ENCODE data around the gene ESF1.
"Not testable (repeated sequence)": the region's sequence is repeated elsewhere in the genome, so short reads cannot be mapped to it uniquely, and the experiment has no call there.

ESF1 gene

DNA sequence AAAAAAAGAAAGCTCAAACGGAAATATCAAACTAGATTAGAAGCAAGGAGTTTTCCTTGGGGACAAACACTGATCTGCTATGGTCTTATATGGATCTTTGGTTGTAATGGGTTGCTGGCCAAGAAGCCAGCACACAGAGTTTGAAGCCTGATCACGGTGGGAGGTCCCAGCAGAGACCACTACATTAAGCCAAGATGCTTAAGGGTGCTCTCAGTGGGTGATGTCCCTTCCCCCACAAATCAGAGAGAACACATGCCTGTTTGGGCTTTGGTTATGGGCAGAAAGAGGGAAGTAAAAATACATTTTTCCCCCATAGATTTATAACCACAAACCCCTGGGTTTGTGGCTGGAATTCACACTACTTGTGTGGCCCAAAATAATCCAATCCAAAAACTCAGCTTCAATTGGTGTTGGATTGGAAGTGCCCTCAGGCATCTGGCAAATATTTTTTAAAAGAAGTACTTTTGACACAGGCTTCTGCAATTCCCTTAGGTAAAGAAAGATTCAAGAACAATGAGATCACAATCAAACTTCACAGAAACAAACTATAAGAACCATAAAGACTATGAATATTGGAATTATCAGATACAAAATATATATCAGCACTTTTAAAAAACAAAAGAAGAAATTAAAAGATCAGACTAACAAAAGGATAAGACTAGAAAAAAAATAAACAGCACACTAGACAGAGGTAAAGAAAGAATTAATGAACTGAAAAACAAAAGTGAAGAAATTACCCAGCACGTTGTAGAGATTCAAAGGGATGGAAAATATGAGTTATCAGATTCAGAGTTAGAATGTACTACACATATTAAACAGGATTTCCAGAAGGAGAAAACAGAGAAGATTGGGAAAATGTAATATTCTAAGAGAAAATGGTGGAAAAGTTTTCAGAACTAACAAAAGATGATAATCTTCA is 44.7 kb downstream of the ESF1 start:
- no peak for DNase-seq (ENCODE audit: low read depth in 2 of 2)

GRCh38 chr20:13738187-13738586 is 46.5 kb downstream of the ESF1 start:
- not testable (repeated sequence) for DNase-seq (ENCODE audit: low read depth in 2 of 2)

DNA sequence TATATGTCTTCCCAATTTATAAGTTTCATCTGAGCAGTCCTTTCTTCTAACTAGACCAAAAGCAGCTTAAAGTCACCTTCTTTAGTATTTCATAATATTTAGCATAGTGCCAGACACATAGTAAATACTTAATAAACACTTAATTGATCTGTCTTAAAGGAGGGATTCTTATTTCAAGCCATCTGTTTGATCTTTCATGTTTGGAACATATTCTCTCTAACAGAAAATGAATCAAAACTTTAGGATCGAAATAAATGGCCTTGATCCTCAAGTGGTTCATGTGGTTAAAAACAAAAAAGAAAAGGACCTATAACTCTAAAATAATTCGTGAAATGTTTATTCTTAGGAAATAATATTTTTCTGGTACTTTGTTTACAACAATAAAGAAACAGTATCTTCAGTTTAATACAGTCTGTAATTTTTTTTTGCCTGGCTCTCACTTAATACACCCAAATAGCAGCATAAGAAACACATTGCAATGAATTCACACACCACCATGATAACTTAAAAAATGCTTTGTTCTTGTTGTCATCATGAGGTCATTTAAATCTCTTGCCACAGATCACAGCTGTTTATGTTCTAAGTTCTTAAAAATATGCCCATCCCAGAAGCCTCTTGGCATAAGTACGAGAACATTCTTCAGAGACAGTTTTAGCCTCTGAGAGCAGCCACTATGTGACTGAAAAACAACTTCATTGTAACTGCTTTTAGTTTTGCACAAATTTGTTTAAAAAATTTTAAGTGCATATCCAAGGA is 48.1 kb downstream of the ESF1 start:
- DNase-seq (ENCODE audit: low read depth in 2 of 2) = no peak

- DNase-seq (ENCODE audit: low read depth in 2 of 2) = no peak
Measured at GRCh38 chr20:13735826-13736225, 48.9 kb downstream of the ESF1 start.

- DNase-seq (ENCODE audit: low read depth in 2 of 2) = no peak
Measured at GRCh38 chr20:13723011-13723410, 61.7 kb downstream of the ESF1 start.

- no peak for DNase-seq (ENCODE audit: low read depth in 2 of 2)
Measured at GRCh38 chr20:13718171-13718570, 66.5 kb downstream of the ESF1 start.

DNA sequence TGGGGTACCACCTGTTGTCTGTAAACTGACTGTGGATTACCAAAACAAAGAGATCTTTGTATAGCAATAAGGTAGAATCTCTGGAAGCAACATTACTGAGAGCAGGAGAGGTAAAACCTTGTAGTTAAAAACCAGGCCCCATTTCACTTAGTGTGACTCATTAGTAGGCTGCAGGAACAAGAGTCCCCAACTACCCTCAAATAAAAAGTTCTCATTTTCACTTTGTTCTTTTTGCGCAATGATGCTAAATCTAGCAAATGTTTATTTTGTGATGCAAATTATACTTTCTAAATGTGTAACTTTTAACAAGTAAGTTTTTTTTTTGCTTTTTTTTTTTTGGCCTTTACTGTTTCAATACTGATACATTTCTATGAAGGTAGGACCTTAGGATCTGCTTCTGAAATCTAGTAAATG is 67.1 kb downstream of the ESF1 start:
- no peak for DNase-seq (ENCODE audit: low read depth in 2 of 2)

DNA sequence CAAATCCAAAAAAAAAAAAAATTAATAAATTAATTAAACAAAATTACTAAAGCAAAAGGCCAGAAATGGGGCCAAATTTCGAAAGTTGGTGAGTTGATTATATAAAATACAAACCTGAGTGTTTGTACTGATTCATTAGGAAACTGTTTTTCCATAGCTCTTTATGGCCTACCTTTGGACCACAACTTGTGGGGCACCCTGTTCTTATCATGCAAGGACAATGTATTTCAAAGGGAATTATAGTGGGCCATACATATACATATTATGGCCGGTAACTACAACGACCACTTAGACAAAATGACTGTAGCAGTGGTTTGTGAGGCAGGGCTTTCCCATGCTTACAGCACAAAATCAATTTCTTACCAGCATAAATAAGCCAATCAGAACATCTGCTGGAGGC is 69.5 kb downstream of the ESF1 start:
- no peak for DNase-seq (ENCODE audit: low read depth in 2 of 2)

GRCh38 chr20:13708234-13708633 is 76.5 kb downstream of the ESF1 start:
- no peak for DNase-seq (ENCODE audit: low read depth in 2 of 2)

GRCh38 chr20:13703265-13703664 is 81.5 kb downstream of the ESF1 start:
- DNase-seq (ENCODE audit: low read depth in 2 of 2) = no peak

DNA sequence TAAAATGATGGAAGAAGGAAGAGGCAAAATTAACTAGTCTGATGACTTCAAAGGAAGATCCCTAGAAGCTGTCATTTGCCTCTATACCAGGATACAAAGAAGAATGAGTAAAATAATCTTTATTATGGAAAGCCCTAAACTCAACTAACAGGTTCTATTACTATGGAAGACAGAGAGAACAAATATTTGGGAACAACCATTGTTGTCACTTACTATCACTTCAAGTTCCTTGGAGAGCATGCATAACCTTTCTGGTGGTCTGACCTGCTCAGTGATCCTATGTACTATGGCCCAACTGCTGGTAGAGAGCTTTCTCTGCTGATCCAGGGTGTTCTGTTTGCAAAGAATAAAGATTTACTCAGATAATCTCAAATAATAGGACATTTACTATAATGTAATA is 83.2 kb downstream of the ESF1 start:
- DNase-seq (ENCODE audit: low read depth in 2 of 2) = no peak

DNA sequence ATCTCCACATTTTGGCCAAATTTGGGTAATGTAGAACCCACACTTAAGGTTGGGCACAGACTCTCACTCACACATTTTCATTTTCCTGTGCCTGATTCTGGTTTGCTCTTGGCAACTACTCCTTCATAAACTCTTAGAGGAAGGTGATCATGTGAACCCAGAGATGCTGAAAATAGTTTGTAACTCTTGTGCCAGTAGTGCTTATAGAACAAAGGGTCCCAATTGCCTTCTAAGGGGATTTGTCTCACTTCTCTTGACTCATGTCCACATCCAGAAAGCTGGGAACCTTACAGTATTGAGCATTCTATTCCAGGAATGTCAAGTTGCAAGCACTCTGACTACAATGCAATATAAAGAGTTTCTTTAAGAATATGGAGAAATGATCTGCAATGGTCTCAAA is 84.0 kb downstream of the ESF1 start:
- DNase-seq (ENCODE audit: low read depth in 2 of 2) = no peak

GRCh38 chr20:13694420-13695150 is 90.1 kb downstream of the ESF1 start:
- no peak for DNase-seq (ENCODE audit: low read depth in 2 of 2)

- no peak for DNase-seq (ENCODE audit: low read depth in 2 of 2)
Measured at GRCh38 chr20:13692802-13693736, 91.7 kb downstream of the ESF1 start.

- no peak for DNase-seq (ENCODE audit: low read depth in 2 of 2)
Measured at GRCh38 chr20:13690943-13691342, 93.8 kb downstream of the ESF1 start.

- DNase-seq (ENCODE audit: low read depth in 2 of 2) = no peak
Measured at GRCh38 chr20:13687815-13688214, 96.9 kb downstream of the ESF1 start.

GRCh38 chr20:13685623-13686022 is 99.1 kb downstream of the ESF1 start:
- no peak for DNase-seq (ENCODE audit: low read depth in 2 of 2)

GRCh38 chr20:13684566-13685222 is 100.0 kb downstream of the ESF1 start:
- no peak for DNase-seq (ENCODE audit: low read depth in 2 of 2)

- no peak for DNase-seq (ENCODE audit: low read depth in 2 of 2)
Measured at GRCh38 chr20:13683833-13684232, 100.9 kb downstream of the ESF1 start.

DNA sequence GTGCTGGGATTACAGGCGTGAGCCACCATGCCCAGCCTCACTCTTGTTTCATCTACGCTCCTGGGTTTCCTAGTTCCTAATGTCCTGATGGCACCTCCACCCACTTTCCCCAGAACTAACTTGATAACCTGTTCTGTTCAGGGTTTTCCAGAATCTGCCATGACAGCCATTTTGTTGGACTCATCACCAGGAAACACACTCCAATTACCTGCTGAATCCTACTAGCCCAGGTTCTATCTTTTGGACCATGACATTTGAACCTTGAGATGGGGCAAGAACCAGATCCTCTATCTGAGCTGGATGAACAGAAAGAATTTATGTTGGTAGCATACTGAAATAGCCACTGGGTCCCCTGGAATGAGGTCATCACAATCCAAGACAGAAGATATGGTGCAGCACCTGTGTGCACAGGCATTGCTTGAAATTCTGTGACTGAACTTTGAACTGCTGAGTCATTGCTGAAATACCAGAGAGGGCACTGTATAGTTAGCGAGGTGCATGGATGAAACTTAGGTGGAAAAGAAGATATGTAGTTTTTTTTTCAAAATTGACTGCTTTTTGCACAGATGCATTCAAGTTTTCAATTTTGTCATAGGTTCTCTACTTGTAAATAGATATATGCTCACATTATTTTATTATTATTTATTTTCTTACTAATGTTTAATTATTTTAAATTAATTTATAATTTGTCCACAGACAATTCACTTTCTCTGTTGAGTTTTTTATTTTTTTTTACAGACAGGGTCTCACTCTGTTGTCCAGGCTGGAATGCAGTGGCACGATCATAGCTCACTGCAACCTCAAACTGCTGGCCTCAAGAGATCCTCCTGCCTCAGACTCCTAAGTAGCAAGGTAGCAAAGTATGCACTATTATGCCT is 103.2 kb downstream of the ESF1 start:
- no peak for DNase-seq (ENCODE audit: low read depth in 2 of 2)

Measured in activated CD8-positive, alpha-beta memory T cell treated with anti-CD3 and anti-CD28 coated beads for 4 hours (primary cell).